Measurements from ENCODE around the gene PTPN11.

Gene PTPN11

GRCh38 chr12:112498580-112498979, 79.8 kb downstream of the PTPN11 start:
- Histone ChIP-seq H3K9ac (no peak overlapping the region; a peak in 1 of 22 replicates), H3K27me3 (no peaks in the 10 kb centered on the region), H3K4me1 (no peaks in the 10 kb centered on the region), H3K4me3 (no peak overlapping the region), H4K20me1 (peaks cover 0 to 10% (median 0%) of the 10 kb centered on the region in 11 experiments; a peak in 4 of 22 replicates), H3K4me2 (no peak overlapping the region), H3K27ac (no peak overlapping the region), H3K36me3 (peaks cover 94 to 100% (median 99%) of the 10 kb centered on the region in 11 experiments), H3K9me3 (replicated peaks in 1 of 11) (no peaks in the 10 kb centered on the region)
- TF ChIP-seq Cebpa-rat (IDR thresholded peaks at IDR 0.05): no peak

- Histone ChIP-seq H3K36me3 (peaks cover 94 to 100% (median 99%) of the 10 kb centered on the region in 11 experiments), H4K20me1 (peaks cover 0 to 5% (median 0%) of the 10 kb centered on the region in 11 experiments; a peak in 5 of 22 replicates), H3K4me2 (no peak overlapping the region), H3K4me3 (no peak overlapping the region), H3K9me3 (replicated peaks in 1 of 11) (no peaks in the 10 kb centered on the region), H3K27me3 (no peaks in the 10 kb centered on the region), H3K4me1 (no peaks in the 10 kb centered on the region), H3K9ac (no peak overlapping the region), H3K27ac (no peak overlapping the region)
- no peak for TF ChIP-seq Cebpa-rat (IDR thresholded peaks at IDR 0.05)
Observed at GRCh38 chr12:112503512-112503911, 84.8 kb downstream of the PTPN11 start.

- Histone ChIP-seq H3K36me3 (peaks cover 89 to 99% (median 94%) of the 10 kb centered on the region in 11 experiments), H4K20me1 (peaks cover 0 to 4% (median 0%) of the 10 kb centered on the region in 11 experiments; a peak in 4 of 22 replicates), H3K4me2 (no peak overlapping the region), H3K9ac (no peak overlapping the region), H3K27me3 (no peaks in the 10 kb centered on the region), H3K4me3 (no peak overlapping the region), H3K9me3 (replicated peaks in 1 of 11) (no peaks in the 10 kb centered on the region), H3K27ac (no peak overlapping the region), H3K4me1 (no peaks in the 10 kb centered on the region)
- no peak for TF ChIP-seq Cebpa-rat (IDR thresholded peaks at IDR 0.05)
Observed at GRCh38 chr12:112506513-112507166, 87.9 kb downstream of the PTPN11 start.

- H3K4me2 ChIP-seq: no peak overlapping the region
- H3K27me3 ChIP-seq: no peaks in the 10 kb centered on the region
- no peak for TF ChIP-seq Cebpa-rat (IDR thresholded peaks at IDR 0.05)
- no peak overlapping the region for H3K27ac ChIP-seq
- no peak overlapping the region for H3K9ac ChIP-seq
- no peak overlapping the region for H3K4me3 ChIP-seq
- H3K9me3 ChIP-seq (replicated peaks in 1 of 11): no peaks in the 10 kb centered on the region
- peaks cover 0 to 13% (median 8%) of the 10 kb centered on the region in 10 experiments; a peak in 9 of 20 replicates for H3K4me1 ChIP-seq
- peaks cover 0 to 4% (median 0%) of the 10 kb centered on the region in 11 experiments; a peak in 2 of 22 replicates for H4K20me1 ChIP-seq
- H3K36me3 ChIP-seq: peaks cover 21 to 36% (median 29%) of the 10 kb centered on the region in 11 experiments; a peak in 21 of 22 replicates
Observed at GRCh38 chr12:112513471-112513870, 94.7 kb downstream of the PTPN11 start.

- Histone ChIP-seq H3K9me3 (replicated peaks in 1 of 11) (no peaks in the 10 kb centered on the region; a peak in 1 of 22 replicates), H3K9ac (no peak overlapping the region), H4K20me1 (peaks cover 0 to 4% (median 0%) of the 10 kb centered on the region in 11 experiments; a peak in 2 of 22 replicates), H3K36me3 (peaks cover 18 to 30% (median 21%) of the 10 kb centered on the region in 11 experiments; a peak in 21 of 22 replicates), H3K4me2 (peak overlapping the region in 3 of 11 experiments; percentile 27 to 34 (median 32); a peak in 3 of 22 replicates), H3K4me1 (peaks cover 0 to 13% (median 8%) of the 10 kb centered on the region in 10 experiments; a peak in 9 of 20 replicates), H3K27ac (no peak overlapping the region), H3K4me3 (no peak overlapping the region), H3K27me3 (no peaks in the 10 kb centered on the region)
- no peak for TF ChIP-seq Cebpa-rat (IDR thresholded peaks at IDR 0.05)
Observed at GRCh38 chr12:112514456-112514855, 95.7 kb downstream of the PTPN11 start.

GRCh38 chr12:112514926-112515642, 96.3 kb downstream of the PTPN11 start:
- Histone ChIP-seq H4K20me1 (peaks cover 0 to 4% (median 0%) of the 10 kb centered on the region in 11 experiments; a peak in 2 of 22 replicates), H3K27me3 (no peaks in the 10 kb centered on the region), H3K9me3 (replicated peaks in 1 of 11) (peaks cover 0 to 6% (median 0%) of the 10 kb centered on the region in 11 experiments; a peak in 4 of 22 replicates), H3K9ac (no peak overlapping the region), H3K4me2 (peak overlapping the region in 4 of 11 experiments; percentile 27 to 42 (median 33); a peak in 5 of 22 replicates), H3K36me3 (peaks cover 14 to 26% (median 16%) of the 10 kb centered on the region in 11 experiments; a peak in 21 of 22 replicates), H3K4me3 (no peak overlapping the region), H3K27ac (peak overlapping the region in 1 of 11 experiments; percentile 40; a peak in 1 of 22 replicates), H3K4me1 (peaks cover 0 to 13% (median 8%) of the 10 kb centered on the region in 10 experiments; a peak in 9 of 20 replicates)
- TF ChIP-seq Cebpa-rat (IDR thresholded peaks at IDR 0.05): no peak

GRCh38 chr12:112515868-112516267, 97.1 kb downstream of the PTPN11 start:
- H4K20me1 ChIP-seq: peaks cover 0 to 2% (median 0%) of the 10 kb centered on the region in 11 experiments; a peak in 2 of 22 replicates
- peak overlapping the region in 1 of 11 experiments; percentile 40; a peak in 1 of 22 replicates for H3K27ac ChIP-seq
- TF ChIP-seq Cebpa-rat (IDR thresholded peaks at IDR 0.05): no peak
- H3K4me1 ChIP-seq: peaks cover 0 to 13% (median 8%) of the 10 kb centered on the region in 10 experiments; a peak in 9 of 20 replicates
- H3K36me3 ChIP-seq: peaks cover 6 to 18% (median 9%) of the 10 kb centered on the region in 11 experiments; a peak in 21 of 22 replicates
- peak overlapping the region in 1 of 11 experiments; percentile 42; a peak in 2 of 22 replicates for H3K4me2 ChIP-seq
- no peak overlapping the region for H3K9ac ChIP-seq
- no peak overlapping the region for H3K4me3 ChIP-seq
- H3K27me3 ChIP-seq: no peaks in the 10 kb centered on the region
- H3K9me3 ChIP-seq (replicated peaks in 1 of 11): peaks cover 0 to 8% (median 0%) of the 10 kb centered on the region in 11 experiments; a peak in 4 of 22 replicates

GRCh38 chr12:112517730-112518364, 99.1 kb downstream of the PTPN11 start:
- H3K27me3 ChIP-seq: no peaks in the 10 kb centered on the region
- TF ChIP-seq Cebpa-rat (IDR thresholded peaks at IDR 0.05): no peak
- no peak overlapping the region for H3K9ac ChIP-seq
- H3K4me3 ChIP-seq: no peak overlapping the region
- H4K20me1 ChIP-seq: no peaks in the 10 kb centered on the region; a peak in 1 of 22 replicates
- H3K9me3 ChIP-seq (replicated peaks in 1 of 11): peaks cover 0 to 8% (median 0%) of the 10 kb centered on the region in 11 experiments; a peak in 4 of 22 replicates
- H3K4me2 ChIP-seq: no peak overlapping the region
- H3K4me1 ChIP-seq: peaks cover 0 to 13% (median 8%) of the 10 kb centered on the region in 10 experiments; a peak in 9 of 20 replicates
- no peak overlapping the region for H3K27ac ChIP-seq
- peaks cover 0 to 3% (median 0%) of the 10 kb centered on the region in 11 experiments; a peak in 1 of 22 replicates for H3K36me3 ChIP-seq

All from BLaER1 treated with 17β-estradiol and CSF1 and Interleukin-3, amounts not matched to agents 10 nM and 100 nM (cell line).